ENCODE results near the gene UBE2J2. TPM values are rescaled to one million over a fixed set of nuclear protein-coding genes. Genes with fewer than 3 reads are reported as not detected.

The UBE2J2 gene
- total RNA-seq, 1 donor from 2014 or later: 56.7 TPM

DNA sequence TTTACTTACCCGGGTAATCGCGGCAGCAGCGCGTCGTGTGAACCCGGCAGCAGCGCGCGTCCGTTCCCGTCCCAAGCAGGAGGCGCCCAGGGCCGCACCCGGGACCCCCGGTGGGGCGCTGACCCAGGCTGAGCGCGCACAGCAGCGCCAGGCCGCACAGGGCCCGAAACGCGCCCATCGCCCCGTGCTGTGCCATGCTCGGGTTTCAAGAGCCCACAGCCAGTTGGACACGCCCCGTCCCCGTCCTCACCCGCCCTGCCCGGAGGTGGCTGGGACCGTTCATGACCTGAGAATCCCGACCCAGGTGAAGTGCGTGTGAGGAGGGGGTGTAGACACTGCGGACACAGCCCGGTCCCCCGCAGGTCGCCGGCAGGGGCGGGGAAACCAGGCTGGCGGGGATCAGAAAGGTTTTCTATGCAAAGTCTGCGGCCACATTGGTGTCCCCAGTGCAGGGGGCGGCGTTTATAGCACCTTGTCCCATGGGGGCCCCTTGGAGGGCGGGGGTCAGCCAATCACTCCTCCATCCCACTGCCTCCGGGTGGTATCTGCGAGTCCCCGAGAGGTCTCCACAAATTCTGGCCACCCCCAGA, 67.2 kb downstream of the UBE2J2 start, which contains the start of gene TNFRSF18:
TNFRSF18 (minus strand) TSS at position 217 of the 590 bp plus-strand sequence; CDS start at position 196, 21 bp downstream.
- intact Hi-C loops (cut with DNase I): no loop called here
- H3K9me3 ChIP-seq: no peaks in the 10 kb centered on the region
- no peak for TF ChIP-seq POLR2A (IDR thresholded peaks at IDR 0.05)
- TF ChIP-seq, protein P1, sequence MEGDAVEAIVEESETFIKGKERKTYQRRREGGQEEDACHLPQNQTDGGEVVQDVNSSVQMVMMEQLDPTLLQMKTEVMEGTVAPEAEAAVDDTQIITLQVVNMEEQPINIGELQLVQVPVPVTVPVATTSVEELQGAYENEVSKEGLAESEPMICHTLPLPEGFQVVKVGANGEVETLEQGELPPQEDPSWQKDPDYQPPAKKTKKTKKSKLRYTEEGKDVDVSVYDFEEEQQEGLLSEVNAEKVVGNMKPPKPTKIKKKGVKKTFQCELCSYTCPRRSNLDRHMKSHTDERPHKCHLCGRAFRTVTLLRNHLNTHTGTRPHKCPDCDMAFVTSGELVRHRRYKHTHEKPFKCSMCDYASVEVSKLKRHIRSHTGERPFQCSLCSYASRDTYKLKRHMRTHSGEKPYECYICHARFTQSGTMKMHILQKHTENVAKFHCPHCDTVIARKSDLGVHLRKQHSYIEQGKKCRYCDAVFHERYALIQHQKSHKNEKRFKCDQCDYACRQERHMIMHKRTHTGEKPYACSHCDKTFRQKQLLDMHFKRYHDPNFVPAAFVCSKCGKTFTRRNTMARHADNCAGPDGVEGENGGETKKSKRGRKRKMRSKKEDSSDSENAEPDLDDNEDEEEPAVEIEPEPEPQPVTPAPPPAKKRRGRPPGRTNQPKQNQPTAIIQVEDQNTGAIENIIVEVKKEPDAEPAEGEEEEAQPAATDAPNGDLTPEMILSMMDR (IDR thresholded peaks at IDR 0.05): no peak
- no peak for TF ChIP-seq POLR2AphosphoS5 (IDR thresholded peaks at IDR 0.05; ENCODE audit: insufficient read depth in 1 of 2, low read depth in 1 of 2)
- no peaks in the 10 kb centered on the region for H3K36me3 ChIP-seq
- DNase-seq (ENCODE audit: extremely low spot score in 2 of 2): no peak
- H3K27ac ChIP-seq: peak within 1 kb of the TSS; percentile 48
- peak within 1 kb of the TSS; percentile 34 to 38 for H3K4me3 ChIP-seq
- no peaks in the 10 kb centered on the region for H3K27me3 ChIP-seq
- peaks cover 45% of the 10 kb centered on the region for H3K4me1 ChIP-seq

DNA sequence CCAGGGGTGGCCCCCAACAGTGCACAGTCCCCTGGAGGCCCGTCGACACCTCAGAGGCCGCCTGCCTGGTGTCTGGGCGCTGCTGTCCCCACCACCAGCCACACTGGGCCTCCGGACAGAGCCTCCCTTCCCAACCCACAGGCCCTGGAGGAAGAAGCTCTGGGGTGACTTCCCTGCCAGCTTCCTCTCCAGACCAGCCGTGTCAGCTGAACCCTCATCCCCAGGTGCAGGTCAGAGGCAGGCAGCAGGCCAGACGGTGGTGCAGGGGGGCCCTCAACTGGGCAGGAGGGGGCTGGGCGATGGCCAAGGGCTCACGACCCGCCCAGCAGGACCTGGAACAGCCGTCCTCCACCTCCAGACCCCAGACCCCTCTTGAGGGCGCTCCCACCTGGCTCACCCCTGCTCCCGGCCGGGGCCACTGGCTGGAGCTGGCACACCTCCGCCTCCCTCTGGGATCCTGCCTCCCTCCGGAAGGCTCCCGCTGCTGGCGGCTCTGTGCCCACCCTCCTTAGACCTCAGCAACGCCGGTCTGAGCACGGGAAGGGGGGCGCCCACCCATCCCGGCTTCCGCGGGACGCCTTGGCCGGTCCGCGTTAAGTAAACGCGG, 67.8 kb downstream of the UBE2J2 start:
- H3K27ac ChIP-seq: peak overlapping the region; percentile 48
- no peak for TF ChIP-seq POLR2A (IDR thresholded peaks at IDR 0.05)
- no peak for TF ChIP-seq POLR2AphosphoS5 (IDR thresholded peaks at IDR 0.05; ENCODE audit: insufficient read depth in 1 of 2, low read depth in 1 of 2)
- TF ChIP-seq, protein P1 (IDR thresholded peaks at IDR 0.05): no peak
- intact Hi-C loops (cut with DNase I): no loop called here
- H3K27me3 ChIP-seq: no peaks in the 10 kb centered on the region
- H3K36me3 ChIP-seq: no peaks in the 10 kb centered on the region
- H3K9me3 ChIP-seq: no peaks in the 10 kb centered on the region
- H3K4me1 ChIP-seq: peaks cover 51% of the 10 kb centered on the region
- DNase-seq (ENCODE audit: extremely low spot score in 2 of 2): no peak
- peak overlapping the region; percentile 34 to 38 for H3K4me3 ChIP-seq

DNA sequence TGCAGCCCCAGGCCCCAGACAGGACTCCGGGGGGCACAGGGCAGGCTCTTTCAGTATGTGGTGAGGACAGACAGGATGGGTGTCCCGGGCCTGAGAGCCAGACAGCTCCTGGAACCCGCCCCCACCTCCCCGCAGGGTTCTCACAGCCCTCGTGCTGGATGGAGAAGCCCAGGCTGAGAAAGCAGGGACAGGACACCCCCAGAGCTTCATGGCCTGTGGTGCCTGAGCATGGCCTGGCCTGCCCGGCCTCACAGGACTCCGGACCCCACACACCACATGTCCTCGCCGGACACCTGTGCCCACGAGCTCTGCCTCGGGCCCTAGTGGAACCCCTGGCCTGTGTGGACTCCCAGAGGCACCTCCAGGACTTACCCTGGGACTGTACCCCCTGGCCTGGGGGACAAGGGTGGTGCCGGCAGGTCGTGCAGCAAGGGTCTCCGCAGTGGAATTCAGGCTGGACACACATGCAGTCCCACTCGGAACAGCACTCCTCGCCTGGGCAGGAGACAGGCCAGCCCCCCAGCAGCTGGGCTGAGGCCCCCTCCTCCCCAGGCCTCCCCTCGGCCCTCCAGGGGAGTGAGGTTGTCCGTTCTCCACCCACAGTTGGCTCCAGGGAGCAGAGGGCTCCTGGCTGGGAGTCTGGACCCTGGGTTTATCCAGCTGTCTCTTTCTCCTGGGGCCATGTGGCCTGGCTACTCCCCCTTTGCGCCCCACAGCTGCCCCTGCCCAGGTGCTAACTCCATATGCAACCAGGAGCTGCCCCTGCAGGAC, 68.5 kb downstream of the UBE2J2 start:
- no peak for DNase-seq (ENCODE audit: extremely low spot score in 2 of 2)
- no peak overlapping the region for H3K27ac ChIP-seq
- no peaks in the 10 kb centered on the region for H3K36me3 ChIP-seq
- H3K9me3 ChIP-seq: no peaks in the 10 kb centered on the region
- intact Hi-C loops (cut with DNase I): no loop called here
- no peak overlapping the region for H3K4me3 ChIP-seq
- no peaks in the 10 kb centered on the region for H3K27me3 ChIP-seq
- TF ChIP-seq POLR2A (IDR thresholded peaks at IDR 0.05): no peak
- no peak for TF ChIP-seq POLR2AphosphoS5 (IDR thresholded peaks at IDR 0.05; ENCODE audit: insufficient read depth in 1 of 2, low read depth in 1 of 2)
- TF ChIP-seq, protein P1 (IDR thresholded peaks at IDR 0.05): no peak
- H3K4me1 ChIP-seq: peaks cover 53% of the 10 kb centered on the region

GRCh38 chr1:1204425-1204920, 69.2 kb downstream of the UBE2J2 start:
- no peaks in the 10 kb centered on the region for H3K27me3 ChIP-seq
- intact Hi-C loops (cut with DNase I): no loop called here
- no peaks in the 10 kb centered on the region for H3K9me3 ChIP-seq
- H3K36me3 ChIP-seq: no peaks in the 10 kb centered on the region
- TF ChIP-seq, protein P1 (IDR thresholded peaks at IDR 0.05): no peak
- TF ChIP-seq POLR2AphosphoS5 (IDR thresholded peaks at IDR 0.05; ENCODE audit: insufficient read depth in 1 of 2, low read depth in 1 of 2) (no peak), POLR2A (IDR thresholded peaks at IDR 0.05) (no peak)
- no peak for DNase-seq (ENCODE audit: extremely low spot score in 2 of 2)
- no peak overlapping the region for H3K4me3 ChIP-seq
- no peak overlapping the region for H3K27ac ChIP-seq
- H3K4me1 ChIP-seq: peaks cover 53% of the 10 kb centered on the region

Small RNAs within 50 kb of the gene (microRNA-seq; reads per million reads assigned to microRNA genes)
- gene MIR6726 (ENCODE audit: borderline number of aligned reads, borderline replicate concordance): 5.3 reads per million, percentile 5 among the genes with 10 or more reads in this experiment
- gene MIR6727 (ENCODE audit: borderline number of aligned reads, borderline replicate concordance): not detected

Small RNAs within 50 kb of the gene (small RNA-seq; reads per million reads assigned to genes)
- not detected for gene MIR6726

Other genes starting within 250 kb of the UBE2J2 start
- gene RNF223, start 199.5 kb downstream of the UBE2J2 start, total RNA-seq: 4.9 TPM
- 11.8 TPM for gene C1orf159, start 157.8 kb downstream of the UBE2J2 start, total RNA-seq
- not detected for gene TTLL10, start 100.0 kb downstream of the UBE2J2 start, total RNA-seq
- gene TNFRSF18, start 67.3 kb downstream of the UBE2J2 start, total RNA-seq: 4.4 TPM
- not detected for gene TNFRSF4, start 59.7 kb downstream of the UBE2J2 start, total RNA-seq
- gene SDF4, start 41.9 kb downstream of the UBE2J2 start, total RNA-seq: 74.2 TPM
- gene B3GALT6, start 41.6 kb downstream of the UBE2J2 start, total RNA-seq: 11.0 TPM
- gene C1QTNF12, start 27.1 kb downstream of the UBE2J2 start, total RNA-seq: not detected
- gene SCNN1D, start 6.6 kb upstream of the UBE2J2 start, total RNA-seq: 8.6 TPM
- 68.5 TPM for gene ACAP3, start 34.1 kb upstream of the UBE2J2 start, total RNA-seq
- gene PUSL1, start 34.7 kb upstream of the UBE2J2 start, total RNA-seq: 31.2 TPM
- gene INTS11, start 50.8 kb upstream of the UBE2J2 start, total RNA-seq: 142 TPM
- 20.9 TPM for gene CPTP, start 50.9 kb upstream of the UBE2J2 start, total RNA-seq
- 0.74 TPM for gene TAS1R3, start 57.4 kb upstream of the UBE2J2 start, total RNA-seq
- gene DVL1, start 75.6 kb upstream of the UBE2J2 start, total RNA-seq: 72.4 TPM
- gene MXRA8, start 84.7 kb upstream of the UBE2J2 start, total RNA-seq: 136 TPM
- gene AURKAIP1, start 101.4 kb upstream of the UBE2J2 start, total RNA-seq: 94.5 TPM
- 319 TPM for gene CCNL2, start 125.5 kb upstream of the UBE2J2 start, total RNA-seq
- 84.2 TPM for gene MRPL20, start 133.4 kb upstream of the UBE2J2 start, total RNA-seq
- 3.2 TPM for gene ANKRD65, start 147.4 kb upstream of the UBE2J2 start, total RNA-seq
- 35.8 TPM for gene VWA1, start 161.8 kb upstream of the UBE2J2 start, total RNA-seq
- not detected for gene ATAD3C, start 175.8 kb upstream of the UBE2J2 start, total RNA-seq
- gene ATAD3B, start 197.9 kb upstream of the UBE2J2 start, total RNA-seq: 17.7 TPM
- gene ATAD3A, start 238.3 kb upstream of the UBE2J2 start, total RNA-seq: 21.9 TPM